C4-2B (cell line): ENCODE results near the gene EPHA4.

ENCODE experiments used
- ZFX ChIP-seq: fragments of 450-650 bp; IDR thresholded peaks from 2 replicates; pipeline ENCODE4 v1.6.1; 2017
- TF ChIP-seq, protein P1 (sequence below): fragments of 450-650 bp; conservative IDR thresholded peaks from 2 replicates; pipeline ENCODE4 v1.5.1; 2017; ENCODE audit warnings: mild to moderate bottlenecking

DNA sequence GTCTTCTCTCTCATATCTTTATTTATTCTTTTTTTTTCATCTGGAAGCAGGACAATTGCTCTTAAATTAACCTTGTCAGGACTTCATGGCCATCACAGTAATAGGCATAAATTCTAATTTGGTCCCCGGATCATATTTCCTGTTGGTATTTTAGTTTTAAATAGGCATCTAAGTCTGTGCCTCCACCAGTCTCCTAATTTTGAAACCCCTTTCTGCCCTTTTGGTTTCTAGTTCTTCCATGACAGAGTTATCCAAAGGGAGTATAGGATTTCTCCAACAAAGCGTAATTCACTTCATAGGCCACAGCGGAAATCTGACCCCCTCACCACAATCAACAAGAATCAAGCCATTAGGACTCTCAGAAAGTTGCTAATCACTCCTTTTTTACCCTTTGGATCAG is 3.8 kb downstream of the EPHA4 start:
- TF ChIP-seq, protein P1, sequence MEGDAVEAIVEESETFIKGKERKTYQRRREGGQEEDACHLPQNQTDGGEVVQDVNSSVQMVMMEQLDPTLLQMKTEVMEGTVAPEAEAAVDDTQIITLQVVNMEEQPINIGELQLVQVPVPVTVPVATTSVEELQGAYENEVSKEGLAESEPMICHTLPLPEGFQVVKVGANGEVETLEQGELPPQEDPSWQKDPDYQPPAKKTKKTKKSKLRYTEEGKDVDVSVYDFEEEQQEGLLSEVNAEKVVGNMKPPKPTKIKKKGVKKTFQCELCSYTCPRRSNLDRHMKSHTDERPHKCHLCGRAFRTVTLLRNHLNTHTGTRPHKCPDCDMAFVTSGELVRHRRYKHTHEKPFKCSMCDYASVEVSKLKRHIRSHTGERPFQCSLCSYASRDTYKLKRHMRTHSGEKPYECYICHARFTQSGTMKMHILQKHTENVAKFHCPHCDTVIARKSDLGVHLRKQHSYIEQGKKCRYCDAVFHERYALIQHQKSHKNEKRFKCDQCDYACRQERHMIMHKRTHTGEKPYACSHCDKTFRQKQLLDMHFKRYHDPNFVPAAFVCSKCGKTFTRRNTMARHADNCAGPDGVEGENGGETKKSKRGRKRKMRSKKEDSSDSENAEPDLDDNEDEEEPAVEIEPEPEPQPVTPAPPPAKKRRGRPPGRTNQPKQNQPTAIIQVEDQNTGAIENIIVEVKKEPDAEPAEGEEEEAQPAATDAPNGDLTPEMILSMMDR, result no peak
- TF ChIP-seq ZFX, result no peak
